ENCODE data around the gene FUT9. TPM values are rescaled to one million over a fixed set of nuclear protein-coding genes. Genes with fewer than 3 reads are reported as not detected.

The FUT9 gene
- total and polyA plus RNA-seq, 2 of the 8 experiments (the other 6 are each of a cell fraction or from before 2014, with no cell fraction given): 0.85 to 4.9 TPM

GRCh38 chr6:96150431-96150830, 134.7 kb downstream of the FUT9 start:
- no peak for DNase-seq (ENCODE audit: low read depth in 1 of 2, low spot score in 2 of 2)
- TF ChIP-seq ZNF274 (IDR thresholded peaks at IDR 0.05; ENCODE audit: borderline replicate concordance, extremely low read depth, low read length) (no peak), SRF (IDR thresholded peaks at IDR 0.05; ENCODE audit: low read depth, low read length) (no peak), SIRT6 (IDR thresholded peaks at IDR 0.05; ENCODE audit: low read length) (no peak), BACH1 (IDR thresholded peaks at IDR 0.05; ENCODE audit: low read length) (no peak)
- H3K79me2 ChIP-seq (ENCODE audit: control insufficient read depth in 1 of 2, insufficient read depth in 2 of 2, low read length in 2 of 2): no peaks in the 10 kb centered on the region
- H2AFZ ChIP-seq (ENCODE audit: low read length): no peak overlapping the region
- no peak overlapping the region for H3K23ac ChIP-seq (ENCODE audit: insufficient read length)
- no peaks in the 10 kb centered on the region for H3K79me1 ChIP-seq (ENCODE audit: low read depth, low read length)
- no peaks in the 10 kb centered on the region; a peak in 1 of 7 replicates for H3K4me1 ChIP-seq (replicated peaks in 1 of 4; ENCODE audit: control insufficient read depth in 3 of 4, insufficient read depth in 4 of 4, low read length in 3 of 4)
- H3K4me3 ChIP-seq (ENCODE audit: extremely low read depth in 1 of 4, insufficient read depth in 2 of 4, low read depth in 3 of 4, low read length in 4 of 4): no peak overlapping the region
- no peak overlapping the region for H3K18ac ChIP-seq (ENCODE audit: extremely low read depth, low read length)
- no peak overlapping the region for H2AK5ac ChIP-seq (ENCODE audit: low read depth, low read length)
- H4K8ac ChIP-seq (ENCODE audit: extremely low read depth, insufficient read depth, low read length): no peak overlapping the region
- ChIA-PET POLR2A (ENCODE audit: partially characterized antibody) (no interaction called here), CTCF (ENCODE audit: partially characterized antibody) (interaction anchor here (0.9 to 1.0 kb wide), 2 partner anchors 14 to 74 kb away, joined by 3 read pairs; no protein-coding TSS in a partner anchor)
- no peak overlapping the region for H4K5ac ChIP-seq (ENCODE audit: insufficient read length, low read depth, low read length)
- no peak for FAIRE-seq
- H2BK15ac ChIP-seq (ENCODE audit: low read length): no peak overlapping the region
- no peak overlapping the region for H3K56ac ChIP-seq (replicated peaks; ENCODE audit: insufficient read length, low read depth, low read length)
- no peak overlapping the region for H2BK12ac ChIP-seq (ENCODE audit: low read depth, low read length)
- no peaks in the 10 kb centered on the region for H3K36me3 ChIP-seq (ENCODE audit: control insufficient read depth in 2 of 4, insufficient read depth in 4 of 4, low read length in 3 of 4)
- no peak overlapping the region for H2BK20ac ChIP-seq (ENCODE audit: low read length)
- H4K91ac ChIP-seq (replicated peaks; ENCODE audit: insufficient read length, low read length): no peak overlapping the region
- H2BK5ac ChIP-seq (ENCODE audit: low read depth, low read length): no peak overlapping the region
- H3K27me3 ChIP-seq (replicated peaks in 1 of 4; ENCODE audit: control insufficient read depth in 3 of 4, extremely low read depth in 1 of 4, insufficient read depth in 3 of 4, low read length in 3 of 4): no peaks in the 10 kb centered on the region
- H3K27ac ChIP-seq (ENCODE audit: low read depth, low read length): no peak overlapping the region
- no peak overlapping the region for H3K4me2 ChIP-seq (ENCODE audit: insufficient read depth in 1 of 2, low read depth in 2 of 2, low read length in 2 of 2)
- no peak overlapping the region for H3K4ac ChIP-seq (replicated peaks; ENCODE audit: insufficient read length, low read depth, low read length)
- 89% methylated on average over 2 of the region's 2 CpGs; no CpG with 5 or more reads in 1 of the 2 experiments for WGBS, 2 experiments (ENCODE audit: extremely low coverage in 1 of 2, insufficient coverage in 1 of 2, insufficient read length in 1 of 2, insufficient replicate concordance in 2 of 2, low coverage in 1 of 2, low lambda C conversion rate in 2 of 2, missing lambda C conversion rate in 1 of 2)
- no peak overlapping the region for H2BK120ac ChIP-seq (replicated peaks; ENCODE audit: low read depth, low read length)
- no peaks in the 10 kb centered on the region for H4K20me1 ChIP-seq (replicated peaks in 1 of 2; ENCODE audit: control insufficient read depth in 1 of 2, insufficient read depth in 2 of 2, low read length in 2 of 2)
- no peaks in the 10 kb centered on the region for H3K23me2 ChIP-seq (ENCODE audit: low read depth, low read length)
- H3K9me3 ChIP-seq (ENCODE audit: insufficient read depth in 2 of 2, low read depth in 1 of 2, low read length in 1 of 2): no peaks in the 10 kb centered on the region
- no peak overlapping the region for H3K9ac ChIP-seq (replicated peaks in 1 of 4; ENCODE audit: extremely low read depth in 1 of 4, low read depth in 3 of 4, low read length in 3 of 4)
- H3K14ac ChIP-seq (ENCODE audit: insufficient read length): no peak overlapping the region
